T-helper 2 cell treated with Interferon-gamma antibody and Interleukin-4, amounts not matched to agents 100 ng/mL and 5 ng/mL, for 36 hours (primary cell): Measurements from ENCODE around the gene CCDC183. TPM values are rescaled to one million over a fixed set of nuclear protein-coding genes. Genes with fewer than 3 reads are reported as not detected.
"Not testable (repeated sequence)": the region's sequence is repeated elsewhere in the genome, so short reads cannot be mapped to it uniquely, and the experiment has no call there.

ENCODE experiments used
- intact Hi-C: fragments of 100-400 bp; cut with micrococcal nuclease; formaldehyde crosslinking; loops from one replicate; pipeline ENCODE4 v1.15.1; 2023
- total RNA-seq: library from RNA; stranded (reverse); gene quantifications from 2 replicates; pipeline ENCODE4 v1.2.3, GENCODE V29; 2022

Gene CCDC183
- total RNA-seq, 1 donor from 2014 or later, result 0.20 TPM

- intact Hi-C loops, result not testable (repeated sequence)
These were observed 35.1 kb upstream of the CCDC183 start for GRCh38 chr9:136760834-136761544.

GRCh38 chr9:136761545-136761981, 34.6 kb upstream of the CCDC183 start:
- intact Hi-C loops, result no loop called here

- intact Hi-C loops, result no loop called here
These were observed 33.9 kb upstream of the CCDC183 start for GRCh38 chr9:136762221-136762691.

GRCh38 chr9:136762915-136763648, 33.1 kb upstream of the CCDC183 start:
- intact Hi-C loops, result no loop called here

- intact Hi-C loops, result no loop called here
These were observed 32.5 kb upstream of the CCDC183 start for GRCh38 chr9:136763649-136764035.

GRCh38 chr9:136764301-136764891, 31.7 kb upstream of the CCDC183 start, which contains the start of gene LCN15:
Gene LCN15 (minus strand): TSS chr9:136764518. CDS start chr9:136764488, 30 bp downstream.
- intact Hi-C loops, result no loop called here

GRCh38 chr9:136765041-136765440, 31.1 kb upstream of the CCDC183 start:
- intact Hi-C loops, result no loop called here

- intact Hi-C loops, result not testable (repeated sequence)
These were observed 30.3 kb upstream of the CCDC183 start for GRCh38 chr9:136765745-136766409.

GRCh38 chr9:136766410-136767120, 29.6 kb upstream of the CCDC183 start:
- intact Hi-C loops, result not testable (repeated sequence)

- intact Hi-C loops, result no loop called here
These were observed 26.4 kb upstream of the CCDC183 start for GRCh38 chr9:136769710-136770191.

GRCh38 chr9:136771907-136772415, 24.2 kb upstream of the CCDC183 start:
- intact Hi-C loops, result no loop called here

- intact Hi-C loops, result no loop called here
These were observed 22.6 kb upstream of the CCDC183 start for GRCh38 chr9:136773386-136774044.

GRCh38 chr9:136774416-136775045, 21.6 kb upstream of the CCDC183 start:
- intact Hi-C loops, result no loop called here

- intact Hi-C loops, result no loop called here
These were observed 20.9 kb upstream of the CCDC183 start for GRCh38 chr9:136775191-136775590.

GRCh38 chr9:136776947-136777346, 19.2 kb upstream of the CCDC183 start:
- intact Hi-C loops, result no loop called here

- intact Hi-C loops, result no loop called here
These were observed 18.8 kb upstream of the CCDC183 start for GRCh38 chr9:136777359-136777758.

GRCh38 chr9:136779808-136780207, 16.3 kb upstream of the CCDC183 start:
- intact Hi-C loops, result no loop called here

GRCh38 chr9:136782452-136782851, 13.7 kb upstream of the CCDC183 start:
- intact Hi-C loops, result no loop called here

- intact Hi-C loops, result no loop called here
These were observed 11.7 kb upstream of the CCDC183 start for GRCh38 chr9:136784249-136784996.
